GM19035 (cell line): Measurements from ENCODE around the gene SREBF2.

Source experiments
- ATAC-seq: cut with Tn5 transposase; IDR thresholded peaks from one replicate; pipeline ENCODE4 v1.9.1; 2021; ENCODE audit not compliant: unreplicated experiment

The SREBF2 gene

DNA sequence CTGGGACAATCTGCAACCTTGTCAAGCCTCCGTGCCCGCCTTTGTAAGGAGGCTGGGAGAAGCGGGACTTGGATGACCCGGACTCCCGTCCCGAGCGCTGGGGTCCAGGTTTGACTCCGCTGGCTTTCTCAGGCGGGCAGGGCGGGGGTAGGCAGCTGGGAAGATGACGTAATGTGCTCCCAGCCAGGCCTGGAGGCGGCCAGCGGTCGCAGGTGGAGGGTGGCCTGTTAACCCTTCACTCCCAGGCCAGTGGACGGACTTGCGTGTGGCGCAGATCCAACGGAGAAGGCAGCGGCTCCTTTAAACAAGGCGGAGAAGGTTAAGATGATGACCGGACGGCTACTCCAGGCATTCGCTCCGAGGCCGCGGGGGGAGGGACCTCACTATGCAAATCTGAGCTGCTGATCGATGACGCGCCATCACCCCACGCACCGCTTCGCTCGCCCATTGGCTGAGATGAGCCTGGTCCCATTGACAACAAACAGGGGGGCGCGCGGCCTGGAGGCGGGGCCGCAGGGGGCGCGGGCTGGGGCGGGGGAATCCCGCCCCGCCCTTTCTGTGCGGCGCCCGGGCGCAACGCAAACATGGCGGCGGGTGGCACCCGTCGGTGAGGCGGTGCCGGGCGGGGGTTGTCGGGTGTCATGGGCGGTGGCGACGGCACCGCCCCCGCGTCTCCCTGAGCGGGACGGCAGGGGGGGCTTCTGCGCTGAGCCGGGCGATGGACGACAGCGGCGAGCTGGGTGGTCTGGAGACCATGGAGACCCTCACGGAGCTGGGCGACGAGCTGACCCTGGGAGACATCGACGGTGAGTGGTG is at the start of gene SREBF2:
TSS of gene SREBF2 (plus strand) at position 553 of the 816 bp plus-strand sequence. CDS start at position 719, 166 bp downstream.
- peak; percentile 86 for ATAC-seq

DNA sequence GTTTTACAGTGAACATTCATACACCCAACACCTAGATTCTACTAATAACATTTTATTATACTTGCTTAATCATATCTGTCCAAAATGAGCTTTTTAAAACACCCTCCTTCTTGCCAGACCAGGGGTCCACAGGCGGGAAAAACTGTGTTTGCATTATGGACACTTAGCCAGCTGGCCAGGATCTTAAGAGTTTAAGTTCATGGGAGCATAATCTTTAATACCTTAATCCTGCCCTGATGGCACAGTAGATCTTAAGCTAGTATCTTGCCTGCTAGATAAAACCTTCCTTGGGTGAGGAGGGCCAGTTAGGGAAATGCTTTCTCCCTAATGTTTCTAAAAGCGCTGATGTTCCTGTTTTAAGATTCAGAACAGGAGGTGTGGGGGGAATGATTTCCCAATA is 45.6 kb upstream of the SREBF2 start:
- no peak for ATAC-seq

- no peak for ATAC-seq
These were observed 39.0 kb upstream of the SREBF2 start for GRCh38 chr22:41793871-41794270.

DNA sequence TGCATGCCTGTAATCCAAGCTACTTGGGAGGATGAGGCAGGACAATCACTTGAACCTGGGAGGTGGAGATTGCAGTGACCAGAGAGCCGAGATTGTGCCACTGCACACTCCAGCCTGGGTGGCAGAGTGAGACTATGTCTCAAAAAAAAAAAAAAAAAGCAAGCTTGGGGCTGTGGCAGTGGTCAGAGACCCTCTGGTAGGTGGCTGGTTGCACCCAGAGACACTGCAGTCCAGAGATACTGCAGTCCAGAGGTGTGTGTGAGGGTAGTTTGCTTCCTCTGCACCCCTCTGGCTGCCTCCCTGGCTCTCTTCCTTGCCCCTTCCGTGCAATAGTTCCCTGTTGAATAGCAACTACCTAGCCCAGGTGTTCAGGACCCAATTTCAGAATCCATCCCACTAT is 34.2 kb upstream of the SREBF2 start:
- no peak for ATAC-seq

- ATAC-seq: peak; percentile 34
These were observed 33.2 kb upstream of the SREBF2 start for GRCh38 chr22:41799486-41800347.

DNA sequence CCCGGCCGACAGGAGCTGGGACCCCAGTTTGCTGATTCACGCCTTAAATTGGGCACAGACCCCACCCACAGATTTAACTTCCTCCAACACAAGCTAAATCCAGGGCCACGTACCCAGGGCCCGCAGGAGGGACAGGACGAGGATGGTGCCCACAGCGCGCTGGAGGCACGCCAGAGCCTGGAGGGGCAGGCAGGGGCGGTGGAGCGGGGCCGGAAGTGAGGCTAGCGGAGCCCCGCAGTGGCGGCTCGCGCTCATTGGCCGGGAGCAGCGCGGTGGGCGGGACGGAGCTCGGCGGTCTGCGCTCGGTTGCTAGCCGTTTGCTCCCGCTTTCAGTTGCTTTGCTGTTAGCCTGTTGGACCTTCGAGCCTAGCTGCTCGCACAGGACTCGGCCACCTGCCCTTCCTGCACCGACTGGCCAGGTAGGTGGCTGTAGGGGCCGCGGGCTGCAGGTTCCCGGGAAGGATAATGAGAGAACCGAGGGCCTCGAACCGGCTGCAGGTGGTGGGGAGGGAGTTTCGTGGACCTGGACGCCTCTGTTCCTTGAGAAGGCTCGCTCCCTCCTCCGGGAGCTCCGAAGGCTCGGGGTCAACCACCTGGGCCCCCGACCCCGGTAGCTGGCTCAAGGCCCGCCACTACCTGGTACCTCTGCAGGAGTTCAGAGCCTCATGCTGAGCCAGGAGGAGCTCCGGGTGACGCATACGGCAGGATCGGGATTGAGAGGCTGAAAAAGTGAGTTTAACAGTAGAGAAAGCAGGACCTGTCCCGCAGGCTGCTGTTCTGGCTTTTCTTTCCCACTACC is 32.4 kb upstream of the SREBF2 start, which contains the start of gene CCDC134:
TSS of gene CCDC134 (plus strand) at position 332 of the 799 bp plus-strand sequence. CDS start 8,212 bp downstream, outside the sequence.
- peak; percentile 91 for ATAC-seq

GRCh38 chr22:41801147-41801819 is 31.6 kb upstream of the SREBF2 start:
- no peak for ATAC-seq

DNA sequence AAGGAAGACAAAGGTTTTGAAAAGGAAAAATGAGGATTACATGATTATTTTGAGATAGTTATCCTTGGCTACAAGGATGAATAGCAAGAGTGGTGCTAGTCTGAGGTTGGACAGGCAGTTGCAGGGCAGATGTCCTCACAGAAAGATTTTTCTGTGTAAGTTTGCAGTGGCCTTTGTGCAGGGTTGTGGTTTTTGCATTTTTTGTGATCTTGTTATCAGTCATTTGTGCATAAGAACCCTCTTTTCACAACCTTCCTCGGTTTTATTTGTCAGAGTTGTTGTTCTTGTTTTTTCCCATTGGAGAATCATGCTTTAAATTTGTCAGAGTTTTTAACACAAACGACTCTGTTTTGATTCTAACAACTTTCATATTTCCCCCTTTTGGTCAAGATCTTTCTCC is 31.0 kb upstream of the SREBF2 start:
- ATAC-seq: no peak

GRCh38 chr22:41805639-41806038 is 27.3 kb upstream of the SREBF2 start:
- ATAC-seq: no peak

GRCh38 chr22:41808400-41808799 is 24.5 kb upstream of the SREBF2 start:
- no peak for ATAC-seq

DNA sequence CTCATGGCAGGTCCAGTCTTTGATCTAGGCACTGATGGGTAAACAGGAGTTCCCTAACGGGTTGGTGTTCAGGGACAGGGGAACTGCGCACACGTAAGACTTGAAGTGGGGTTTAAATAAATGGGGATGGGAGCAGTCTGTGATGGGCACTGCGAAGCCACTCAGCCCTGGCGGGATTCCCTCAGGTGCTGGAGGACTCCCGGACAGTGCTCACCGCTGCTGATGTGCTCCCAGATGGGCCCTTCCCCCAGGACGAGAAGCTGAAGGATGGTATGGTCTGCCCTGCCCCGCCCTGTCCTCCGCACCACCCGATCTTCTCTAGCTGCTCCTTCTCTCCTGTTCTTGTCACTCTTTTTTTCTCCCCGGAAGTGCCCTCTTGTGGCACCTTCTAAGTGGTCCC is 22.9 kb upstream of the SREBF2 start:
- ATAC-seq: no peak

DNA sequence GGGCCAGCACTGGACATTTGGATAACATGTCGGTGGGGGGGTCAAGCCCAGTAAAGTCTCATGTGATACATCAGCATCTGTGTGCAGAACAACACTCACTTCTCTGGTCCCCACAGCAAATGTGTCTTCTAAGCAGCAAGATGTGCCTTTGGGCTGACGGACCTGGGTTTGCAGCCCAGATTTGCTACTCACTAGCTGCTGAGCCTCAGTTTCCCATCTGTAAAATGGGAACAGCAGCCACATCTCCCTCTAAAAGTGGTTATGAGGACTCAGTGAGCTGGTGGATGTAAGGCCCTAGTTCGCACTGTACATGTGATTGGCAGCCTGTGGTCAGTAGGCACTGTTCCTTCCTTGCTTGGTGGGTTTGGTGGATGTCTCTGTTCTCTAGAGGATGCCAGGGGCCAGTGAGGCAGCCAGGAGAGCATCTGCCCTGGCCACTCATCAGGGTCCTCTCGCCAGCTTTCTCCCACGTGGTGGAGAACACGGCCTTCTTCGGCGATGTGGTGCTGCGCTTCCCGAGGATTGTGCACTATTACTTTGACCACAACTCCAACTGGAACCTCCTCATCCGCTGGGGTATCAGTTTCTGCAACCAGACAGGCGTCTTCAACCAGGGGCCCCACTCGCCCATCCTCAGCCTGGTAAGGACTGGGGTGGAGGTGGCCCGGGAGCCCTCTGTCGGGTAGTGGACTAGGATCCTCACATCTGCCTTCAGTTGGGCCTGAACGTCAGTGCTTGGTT is 19.9 kb upstream of the SREBF2 start:
- ATAC-seq: no peak

DNA sequence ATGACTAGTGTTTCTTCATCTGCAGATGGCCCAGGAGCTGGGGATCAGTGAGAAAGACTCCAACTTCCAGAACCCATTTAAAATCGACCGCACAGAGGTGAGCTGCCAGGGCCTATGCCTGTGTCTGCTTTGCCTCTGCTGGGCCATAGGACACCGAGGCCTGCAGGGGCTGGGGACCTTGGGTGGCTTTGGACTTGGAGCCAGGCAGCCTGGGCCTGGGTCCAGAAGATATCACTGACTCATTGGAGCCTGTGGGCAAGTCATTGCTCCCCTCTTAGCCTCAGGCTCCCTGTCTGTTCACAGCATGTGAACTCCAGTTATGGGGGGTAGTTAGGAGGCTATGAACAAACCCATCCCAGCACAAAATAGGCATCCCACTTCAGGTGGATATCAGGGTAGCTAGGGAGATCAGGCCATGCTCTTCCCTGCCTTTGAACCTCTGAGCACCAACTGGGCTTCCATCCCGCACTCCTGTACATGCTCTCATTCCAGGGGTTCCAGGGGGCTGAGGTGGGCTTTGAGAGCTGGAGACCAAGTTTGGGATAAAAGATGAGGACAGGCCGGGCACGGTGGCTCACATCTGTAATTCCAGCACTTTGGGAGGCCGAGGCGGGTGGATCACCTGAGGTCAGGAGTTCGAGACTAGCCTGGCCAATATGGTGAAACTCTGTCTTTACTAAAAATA is 19.0 kb upstream of the SREBF2 start:
- ATAC-seq: no peak

DNA sequence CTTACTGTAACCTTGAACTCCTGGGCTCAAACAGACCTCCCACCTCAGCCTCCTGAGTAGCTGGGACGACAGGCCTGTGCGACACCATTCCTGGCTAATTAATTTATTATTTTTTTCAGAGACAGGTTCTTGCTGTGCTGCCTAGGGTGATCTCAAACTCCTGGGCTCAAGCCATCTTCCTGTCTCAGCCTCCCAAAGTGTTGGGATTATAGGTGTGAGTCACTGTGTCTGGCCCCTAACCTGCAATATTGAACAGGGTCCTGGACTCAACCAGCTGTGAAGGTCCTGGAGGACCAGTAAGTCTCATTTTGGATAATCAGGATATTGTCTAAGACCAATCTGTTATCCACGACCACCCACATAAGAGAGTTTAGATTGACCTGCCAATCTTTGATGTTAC is 17.2 kb upstream of the SREBF2 start:
- ATAC-seq: no peak

GRCh38 chr22:41816241-41816640 is 16.7 kb upstream of the SREBF2 start:
- no peak for ATAC-seq

DNA sequence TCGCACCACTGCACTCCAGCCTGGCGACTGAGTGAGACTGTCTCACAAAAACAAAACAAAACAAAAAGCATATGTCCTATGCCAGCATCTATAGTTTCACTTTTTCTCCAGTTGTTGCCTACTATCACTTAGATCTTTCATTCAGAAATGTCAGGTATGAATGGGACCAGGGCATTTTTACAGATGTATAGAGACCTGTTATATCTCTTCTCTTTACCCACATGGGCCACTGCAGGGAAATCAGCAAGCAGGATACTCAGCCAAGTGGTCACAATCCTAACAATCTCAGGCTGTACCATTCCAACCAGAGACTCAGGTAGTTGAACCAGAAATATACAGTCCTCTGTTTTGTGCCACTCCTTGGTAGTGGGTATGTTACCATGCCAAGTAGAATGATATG is 16.0 kb upstream of the SREBF2 start:
- ATAC-seq: no peak

- ATAC-seq: no peak
These were observed 14.9 kb upstream of the SREBF2 start for GRCh38 chr22:41818011-41818410.

GRCh38 chr22:41818596-41818995 is 14.3 kb upstream of the SREBF2 start:
- no peak for ATAC-seq

DNA sequence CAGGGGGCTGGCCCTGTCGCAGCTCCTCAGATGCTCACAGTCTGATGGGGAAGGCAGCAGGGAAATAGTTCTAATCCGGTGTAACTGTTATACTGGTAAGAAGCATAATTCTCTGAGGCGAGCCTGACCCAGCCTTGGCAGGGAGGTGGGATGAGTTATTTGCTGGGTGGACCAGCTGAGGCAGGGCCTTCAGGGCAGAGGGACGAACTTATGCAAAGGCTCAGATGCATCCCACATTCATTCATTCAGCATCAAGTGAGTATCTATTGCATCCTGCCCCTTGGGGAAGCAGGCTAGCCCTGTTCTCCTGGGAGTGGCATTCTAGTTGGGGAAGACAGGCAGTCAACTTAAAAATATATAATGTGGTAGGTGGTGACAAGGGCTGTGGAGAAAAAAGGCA is 13.6 kb upstream of the SREBF2 start:
- no peak for ATAC-seq
